ENCODE results near the gene METTL15. TPM values are rescaled to one million over a fixed set of nuclear protein-coding genes. Genes with fewer than 3 reads are reported as not detected.
"Not testable (repeated sequence)": the region's sequence is repeated elsewhere in the genome, so short reads cannot be mapped to it uniquely, and the experiment has no call there.

The METTL15 gene
- total and polyA plus RNA-seq, 4 donors: 3.4 to 36.3 (median 9.0) TPM

- no peak overlapping the region for H3K9ac ChIP-seq (ENCODE audit: insufficient read depth in 1 of 2, low read length in 2 of 2)
- no peak overlapping the region for H3K27ac ChIP-seq (ENCODE audit: low read depth in 1 of 2, low read length in 1 of 2)
- DNase-seq (no peak), ATAC-seq (ENCODE audit: insufficient read depth, low FRiP score) (no peak)
- no peak overlapping the region for H3K4me3 ChIP-seq
- WGBS, 2 donors: 88 to 98% methylated on average over 2 of the region's 2 CpGs
- H3K27me3 ChIP-seq (ENCODE audit: control insufficient read depth in 3 of 3, insufficient read depth in 3 of 3, low read length in 2 of 3): no peaks in the 10 kb centered on the region
- peaks cover 0 to 2% (median 0%) of the 10 kb centered on the region in 4 donors for H3K9me3 ChIP-seq (ENCODE audit: control insufficient read depth in 4 of 4, insufficient read depth in 3 of 4, low read length in 3 of 4)
- no peaks in the 10 kb centered on the region for H3K4me1 ChIP-seq (ENCODE audit: control insufficient read depth in 5 of 5, insufficient read depth in 5 of 5, low read length in 5 of 5)
- no peaks in the 10 kb centered on the region for H3K36me3 ChIP-seq (ENCODE audit: control insufficient read depth in 4 of 4, insufficient read depth in 4 of 4, low read length in 4 of 4)
- no peak for TF ChIP-seq CTCF (IDR thresholded peaks at IDR 0.05; ENCODE audit: control extremely low read depth, extremely low read depth)
Measured at GRCh38 chr11:28353991-28354390, 245.8 kb downstream of the METTL15 start.

- H3K4me3 ChIP-seq: no peak overlapping the region
- no peak overlapping the region for H3K27ac ChIP-seq (ENCODE audit: low read depth in 1 of 2, low read length in 1 of 2)
- no peak for TF ChIP-seq CTCF (IDR thresholded peaks at IDR 0.05; ENCODE audit: control extremely low read depth, extremely low read depth)
- H3K9ac ChIP-seq (ENCODE audit: insufficient read depth in 1 of 2, low read length in 2 of 2): no peak overlapping the region
- DNase-seq (no peak), ATAC-seq (ENCODE audit: insufficient read depth, low FRiP score) (no peak)
- WGBS, 2 donors: 77 to 81% methylated on average over 2 of the region's 2 CpGs
- no peaks in the 10 kb centered on the region for H3K27me3 ChIP-seq (ENCODE audit: control insufficient read depth in 3 of 3, insufficient read depth in 3 of 3, low read length in 2 of 3)
- no peaks in the 10 kb centered on the region for H3K36me3 ChIP-seq (ENCODE audit: control insufficient read depth in 4 of 4, insufficient read depth in 4 of 4, low read length in 4 of 4)
- H3K9me3 ChIP-seq (ENCODE audit: control insufficient read depth in 4 of 4, insufficient read depth in 3 of 4, low read length in 3 of 4): peaks cover 0 to 5% (median 1%) of the 10 kb centered on the region in 4 donors
- peaks cover 0 to 2% (median 0%) of the 10 kb centered on the region in 5 donors for H3K4me1 ChIP-seq (ENCODE audit: control insufficient read depth in 5 of 5, insufficient read depth in 5 of 5, low read length in 5 of 5)
Measured at GRCh38 chr11:28366549-28367346, 258.6 kb downstream of the METTL15 start.

GRCh38 chr11:28378095-28378494 lies 269.9 kb downstream of the METTL15 start:
- not testable (repeated sequence) for H3K27ac ChIP-seq (ENCODE audit: low read depth in 1 of 2, low read length in 1 of 2); H3K27me3 ChIP-seq (ENCODE audit: control insufficient read depth in 3 of 3, insufficient read depth in 3 of 3, low read length in 2 of 3); ATAC-seq (ENCODE audit: insufficient read depth, low FRiP score); H3K9ac ChIP-seq (ENCODE audit: insufficient read depth in 1 of 2, low read length in 2 of 2); DNase-seq; H3K36me3 ChIP-seq (ENCODE audit: control insufficient read depth in 4 of 4, insufficient read depth in 4 of 4, low read length in 4 of 4); H3K4me3 ChIP-seq; H3K4me1 ChIP-seq (ENCODE audit: control insufficient read depth in 5 of 5, insufficient read depth in 5 of 5, low read length in 5 of 5); H3K9me3 ChIP-seq (ENCODE audit: control insufficient read depth in 4 of 4, insufficient read depth in 3 of 4, low read length in 3 of 4)
- WGBS, 2 donors: 85 to 86% methylated on average over 14 of the region's 14 CpGs

Small RNA genes lying within 50 kb of the gene (small RNA-seq; reads per million reads assigned to genes)
- not detected for gene AC023206.1 (ENCODE audit: low replicate concordance)

Other genes with a start within 250 kb of the METTL15 start
- gene KIF18A, start 232 bp upstream of the METTL15 start, total RNA-seq: 1 to 10 TPM; 1.7 to 7.5 TPM
- gene KIF18A, start 232 bp upstream of the METTL15 start, polyA plus RNA-seq: under 1 TPM; 0.78 to 0.91 TPM